Fibroblast of skin of scalp (primary cell): ENCODE results near the gene FGFBP2.
"Not testable (repeated sequence)": the region's sequence is repeated elsewhere in the genome, so short reads cannot be mapped to it uniquely, and the experiment has no call there.

Experiments used
- DNase-seq: peaks from one replicate; pipeline ENCODE4 v3.0.0-alpha.2; 2013

The FGFBP2 gene

GRCh38 chr4:15929540-15929939 is 33.4 kb downstream of the FGFBP2 start:
- no peak for DNase-seq

DNA sequence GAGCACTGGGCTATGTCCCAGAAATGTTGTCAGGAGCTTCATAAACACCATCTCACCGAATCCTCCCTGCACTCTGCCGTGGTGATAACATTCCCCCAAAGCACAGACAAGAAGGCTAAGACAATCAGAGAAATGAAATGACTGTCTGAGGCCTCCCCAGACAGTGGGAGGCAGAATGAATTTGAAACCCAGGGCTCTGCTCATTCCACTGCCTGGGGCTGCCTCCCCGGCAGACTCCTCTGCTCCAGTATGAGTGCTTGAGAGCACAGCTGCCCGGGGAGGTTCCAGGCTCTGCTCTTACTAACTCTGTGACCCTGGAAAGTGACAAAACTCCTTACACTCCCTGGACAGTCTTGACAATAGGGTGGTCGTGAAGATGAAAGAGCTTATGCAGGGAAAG is 34.1 kb downstream of the FGFBP2 start:
- no peak for DNase-seq

DNA sequence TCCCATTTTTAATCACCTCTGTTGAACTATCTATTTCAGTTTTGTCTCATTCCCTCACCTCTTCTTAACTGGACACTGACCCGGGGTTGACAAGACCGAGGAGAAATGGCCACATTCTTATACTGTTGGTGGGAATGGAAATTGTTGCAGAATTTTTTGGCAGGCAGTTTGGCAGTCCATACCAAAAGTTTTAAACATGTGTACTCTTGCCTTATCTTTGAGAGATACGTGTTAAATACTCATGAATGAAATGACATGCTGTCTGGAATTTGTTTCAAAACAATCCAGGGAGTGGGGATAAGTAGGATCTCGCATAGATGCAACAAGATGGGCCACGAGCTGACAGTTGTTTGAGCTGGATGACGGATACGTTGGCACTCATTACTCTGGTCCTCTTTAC is 36.5 kb downstream of the FGFBP2 start:
- DNase-seq: peak; percentile 36

DNA sequence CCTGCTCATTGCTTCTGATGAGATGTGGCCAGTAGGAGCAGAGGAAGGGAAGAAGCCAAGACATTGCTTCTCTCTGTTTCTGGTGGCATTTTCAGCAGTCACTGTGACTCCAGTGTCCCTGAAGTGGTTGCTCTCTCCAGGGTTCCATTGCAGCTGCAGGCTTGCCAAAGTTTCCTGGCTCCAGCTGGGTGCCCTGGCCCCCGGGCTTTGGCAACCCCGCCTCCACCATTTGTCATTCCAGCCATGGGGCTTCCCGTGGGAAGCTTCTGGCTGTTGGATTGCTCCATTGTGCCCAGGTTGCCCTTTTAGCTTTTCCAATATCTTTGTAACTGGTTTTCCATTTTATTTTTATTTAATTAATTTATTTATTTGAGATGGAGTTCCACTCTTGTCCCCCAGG is 37.1 kb downstream of the FGFBP2 start:
- DNase-seq: no peak

- DNase-seq: no peak
These were observed 41.4 kb downstream of the FGFBP2 start for GRCh38 chr4:15921592-15921932.

DNA sequence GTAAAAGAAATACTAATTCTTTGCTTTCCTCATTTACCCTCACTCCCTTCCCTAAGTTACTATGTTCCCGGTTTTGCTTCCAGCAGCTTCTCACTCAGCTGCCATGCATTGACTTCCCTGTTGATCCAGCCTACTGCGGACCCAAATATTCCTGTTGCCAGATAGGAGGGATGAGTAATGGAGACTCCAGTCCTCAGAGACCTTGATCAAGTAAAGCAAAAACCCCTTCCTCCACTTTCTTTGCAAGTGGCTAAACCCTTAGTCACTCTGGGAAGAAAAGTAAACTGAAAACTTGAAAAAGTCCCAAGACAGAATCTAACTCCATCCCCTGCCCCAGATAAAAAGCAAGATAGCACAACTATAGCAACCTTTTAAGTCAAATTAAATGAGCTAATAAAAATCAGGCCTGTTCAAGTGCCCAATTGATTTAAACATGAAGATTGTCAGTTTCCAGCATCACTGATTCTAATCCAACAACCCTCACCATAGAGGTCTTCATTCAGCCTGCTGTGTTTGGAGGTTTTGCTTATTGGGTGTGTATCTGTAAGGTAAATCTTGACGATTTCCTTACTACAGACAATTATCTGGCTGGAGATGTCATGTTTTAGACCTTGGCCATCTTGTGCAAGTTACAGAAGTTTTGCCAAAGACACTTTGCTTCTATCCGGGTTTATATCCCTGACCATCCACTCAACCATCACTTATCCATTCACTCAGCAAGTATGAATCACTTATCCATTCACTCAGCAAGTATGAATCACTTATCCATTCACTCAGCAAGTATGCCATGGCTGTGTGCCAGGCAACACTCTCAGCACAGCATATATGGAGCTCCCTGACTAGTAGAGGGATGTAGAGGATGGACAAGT is 42.0 kb downstream of the FGFBP2 start:
- DNase-seq: peak; percentile 98

DNA sequence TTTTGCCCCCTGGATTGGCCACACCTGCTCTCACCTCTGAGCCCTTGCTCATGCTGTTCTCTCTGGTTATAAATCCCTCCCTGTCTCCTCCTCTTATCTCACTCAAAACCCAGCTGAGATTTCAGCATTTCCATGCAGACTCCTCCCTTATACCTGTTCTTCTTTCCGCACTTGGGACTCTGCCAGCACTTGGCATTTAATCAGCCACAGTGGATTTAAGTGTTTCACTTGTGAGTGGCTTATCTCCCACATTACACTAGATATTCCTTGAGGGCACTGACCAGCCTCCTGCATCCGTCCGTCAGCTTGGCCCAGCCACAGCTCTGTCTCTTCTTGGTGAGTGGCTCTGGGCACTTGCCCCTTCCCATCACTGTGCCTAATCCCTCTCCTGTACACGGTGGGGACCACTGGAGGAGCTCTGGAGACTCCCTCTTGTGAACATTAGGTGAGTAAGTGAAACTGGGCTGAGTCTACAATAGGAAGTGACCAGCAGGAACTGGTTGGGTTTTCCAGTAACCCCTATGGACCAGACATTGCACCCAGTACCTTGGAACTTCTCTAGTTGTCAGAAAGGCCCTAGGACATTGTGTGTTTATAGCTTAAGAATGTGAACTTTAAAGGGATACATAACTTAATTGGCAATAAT is 44.4 kb downstream of the FGFBP2 start:
- DNase-seq: no peak

GRCh38 chr4:15917297-15917696 is 45.7 kb downstream of the FGFBP2 start:
- peak; percentile 73 for DNase-seq

- DNase-seq: not testable (repeated sequence)
These were observed 46.6 kb downstream of the FGFBP2 start for GRCh38 chr4:15916358-15916757.

DNA sequence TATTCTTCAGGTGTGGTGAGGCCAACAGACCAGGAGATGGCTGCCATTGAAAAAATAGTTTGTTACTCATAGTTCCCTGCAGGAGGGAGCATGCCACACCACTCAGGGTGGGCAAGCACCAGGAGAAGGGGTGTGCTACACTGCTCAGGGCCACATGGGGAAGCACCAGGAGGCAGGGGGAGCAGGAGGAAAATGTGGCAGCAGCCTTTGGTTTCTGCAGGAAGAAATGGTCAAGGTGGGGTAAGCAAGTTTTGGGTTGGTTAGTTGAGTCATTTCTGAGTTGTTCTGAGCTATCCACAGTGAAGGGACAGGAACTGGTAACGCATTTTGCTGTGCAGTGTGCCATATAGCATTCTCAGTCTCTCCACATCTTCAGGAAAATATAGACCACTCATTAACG is 48.2 kb downstream of the FGFBP2 start:
- no peak for DNase-seq

- DNase-seq: no peak
These were observed 48.7 kb downstream of the FGFBP2 start for GRCh38 chr4:15914291-15914690.

- DNase-seq: peak; percentile 81
These were observed 49.4 kb downstream of the FGFBP2 start for GRCh38 chr4:15913631-15913970.

- no peak for DNase-seq
These were observed 49.9 kb downstream of the FGFBP2 start for GRCh38 chr4:15912961-15913630.

DNA sequence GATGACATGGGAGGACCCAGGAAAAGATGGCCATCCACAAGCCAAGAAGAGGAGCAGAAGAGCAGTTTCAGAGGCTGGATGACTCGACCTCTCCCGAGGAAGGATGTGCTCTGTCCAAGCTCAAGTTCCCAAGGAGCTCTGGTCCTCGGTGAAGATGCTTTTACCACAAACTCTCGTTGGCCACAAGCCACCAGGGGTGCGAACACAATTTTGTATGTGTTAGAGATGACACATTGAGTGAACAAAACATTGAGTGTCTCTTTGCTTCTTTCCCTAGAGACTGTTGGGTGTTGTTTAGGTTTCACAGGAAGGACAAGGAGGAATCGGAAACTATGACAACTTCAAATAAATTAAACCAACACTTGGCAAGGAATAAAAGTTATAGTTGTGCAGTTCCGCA is 50.7 kb downstream of the FGFBP2 start:
- DNase-seq: peak; percentile 47
